HG03354 (cell line): ENCODE measurements around the gene SLC36A2.
"Not testable (repeated sequence)": the region's sequence is repeated elsewhere in the genome, so short reads cannot be mapped to it uniquely, and the experiment has no call there.

Experiments
- ATAC-seq: cut with Tn5 transposase; IDR thresholded peaks from one replicate; pipeline ENCODE4 v1.9.1; 2021; ENCODE audit warnings: mild to moderate bottlenecking; ENCODE audit not compliant: unreplicated experiment, poor library complexity, severe bottlenecking

SLC36A2 gene

DNA sequence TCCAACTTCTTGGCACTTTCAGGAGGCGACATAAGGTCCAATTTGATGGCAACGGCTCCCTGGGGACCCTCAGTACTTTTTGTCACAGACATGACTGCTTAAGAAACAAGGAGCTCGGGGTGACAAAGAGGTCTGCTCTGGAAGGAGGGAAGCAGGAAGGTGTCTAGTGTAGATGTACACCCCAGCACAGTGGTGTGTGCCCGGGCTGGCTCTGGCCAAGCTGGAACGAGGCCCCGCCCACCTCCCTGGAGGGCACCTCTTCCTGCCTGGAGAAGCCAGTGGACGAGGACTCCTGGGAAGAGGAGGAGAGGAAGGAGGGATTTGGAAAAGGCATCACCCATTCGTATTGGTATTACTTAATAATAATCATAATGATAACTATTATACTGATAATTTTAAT lies at the start of gene SLC36A2:
TSS of gene SLC36A2 (minus strand) at position 191 of the 400 bp plus-strand sequence. CDS start at position 92, 99 bp downstream.
- ATAC-seq = no peak

DNA sequence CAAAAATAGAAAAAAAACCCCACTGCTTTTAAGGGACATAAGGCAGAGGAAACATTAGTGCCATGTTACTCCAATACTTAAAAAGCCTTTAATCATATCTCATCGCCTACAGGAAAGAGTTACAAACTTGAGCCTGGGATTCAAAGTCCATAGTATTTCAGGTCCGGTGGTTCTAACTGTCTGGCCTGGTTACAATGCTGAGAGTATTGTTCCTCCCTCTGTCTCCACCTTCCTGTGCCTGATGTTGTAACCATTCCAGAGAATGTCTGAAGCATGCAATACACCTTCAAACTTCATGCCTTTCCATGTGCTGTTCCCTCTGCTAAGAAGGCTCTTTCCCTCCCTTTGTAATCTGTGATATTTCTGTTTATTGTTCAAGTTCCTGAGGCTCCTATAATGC lies 41.6 kb upstream of the SLC36A2 start:
- no peak for ATAC-seq

DNA sequence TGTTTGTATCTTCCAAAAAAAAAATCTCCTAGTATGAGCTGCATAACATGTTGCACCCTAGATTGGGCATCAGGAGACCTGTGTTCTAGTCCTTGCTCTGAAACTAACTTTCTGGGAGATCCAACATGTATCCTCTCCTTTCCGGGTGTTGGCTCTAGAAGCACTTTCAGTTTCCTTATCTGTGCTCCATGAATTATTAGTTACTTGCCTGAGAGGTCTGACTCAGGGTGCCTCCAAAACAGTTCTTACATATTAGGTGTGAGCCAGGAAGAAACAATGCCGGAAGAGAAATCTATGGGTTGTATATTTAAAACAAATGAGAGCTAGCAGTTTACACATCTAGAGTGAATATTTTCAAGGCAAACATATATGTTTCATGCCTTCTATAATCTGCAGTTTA lies 36.7 kb upstream of the SLC36A2 start:
- ATAC-seq = no peak

DNA sequence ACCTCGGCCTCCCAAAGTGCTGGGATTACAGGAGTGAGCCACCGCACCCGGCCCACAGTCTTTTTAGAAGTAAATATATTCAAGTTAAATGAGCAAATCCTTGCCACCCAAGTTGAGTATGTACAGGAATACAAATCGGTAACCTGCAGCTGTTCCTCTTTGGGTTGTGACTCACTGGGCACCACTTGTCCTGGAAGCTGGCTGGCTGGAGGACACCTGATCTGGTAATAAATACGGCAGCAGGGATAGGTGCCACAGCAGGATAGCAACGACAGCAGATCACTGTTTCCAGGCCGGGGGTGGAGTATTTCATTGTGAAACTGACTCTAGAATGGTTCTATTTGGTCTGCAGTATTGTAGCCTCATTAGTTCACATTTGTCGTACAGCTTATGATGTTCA lies 35.7 kb upstream of the SLC36A2 start:
- ATAC-seq = no peak

DNA sequence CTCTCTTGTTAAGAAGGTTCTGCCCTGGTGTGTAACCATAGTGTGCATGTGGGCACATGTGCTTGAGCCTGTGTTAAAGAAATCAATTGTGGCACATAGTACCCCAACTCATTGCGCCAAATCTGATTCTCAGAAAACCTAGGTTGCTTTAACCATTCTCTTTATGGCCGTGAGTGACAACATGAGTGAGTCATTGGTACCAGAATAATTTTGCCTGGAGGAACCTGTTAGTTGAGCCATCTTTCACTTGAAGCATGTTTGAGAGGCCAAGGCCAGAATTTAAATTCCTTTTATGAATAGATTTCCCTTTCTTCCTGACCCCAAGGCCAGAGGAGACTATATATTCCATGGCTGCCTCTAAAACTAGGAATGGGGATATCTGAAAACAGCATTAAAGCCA lies 35.2 kb upstream of the SLC36A2 start:
- ATAC-seq = no peak

DNA sequence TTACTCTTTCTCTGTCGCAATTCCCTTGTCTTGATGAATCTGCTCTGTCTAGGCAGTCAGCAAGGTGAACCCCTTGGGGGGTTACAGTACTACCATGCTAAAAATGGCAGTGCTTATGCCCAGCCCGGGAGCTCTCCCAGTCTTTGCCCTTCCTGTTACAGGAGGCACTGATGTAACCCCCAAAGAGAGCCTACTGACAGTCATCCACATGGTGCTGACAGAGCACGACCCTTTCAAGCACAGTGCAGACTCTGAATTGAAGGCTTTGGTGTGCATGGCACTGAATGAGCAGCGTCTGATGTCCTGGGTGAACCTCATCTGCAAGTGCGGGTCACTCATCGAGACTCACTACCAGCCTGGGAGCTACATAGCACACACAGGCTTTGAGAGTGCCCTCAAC lies 34.5 kb upstream of the SLC36A2 start:
- ATAC-seq = no peak

DNA sequence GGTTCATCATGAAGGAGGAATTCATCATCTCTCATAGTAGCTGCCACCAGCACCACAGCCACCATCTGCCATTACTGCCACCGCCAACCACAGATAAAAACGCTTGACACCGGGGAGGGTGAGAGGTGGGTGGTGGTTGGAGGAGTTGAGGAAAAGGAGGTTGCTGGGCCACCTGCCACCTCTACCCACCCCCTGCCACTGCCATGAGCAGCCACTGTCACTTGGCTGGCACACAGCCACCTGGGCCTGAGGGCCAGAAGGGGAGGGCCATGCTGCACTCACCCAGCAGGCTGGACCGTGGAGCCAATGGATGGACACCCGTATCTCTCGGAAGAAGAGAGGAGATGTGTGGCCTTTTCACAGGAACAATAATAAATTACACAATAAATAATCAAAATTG lies 31.3 kb upstream of the SLC36A2 start:
- ATAC-seq = no peak

DNA sequence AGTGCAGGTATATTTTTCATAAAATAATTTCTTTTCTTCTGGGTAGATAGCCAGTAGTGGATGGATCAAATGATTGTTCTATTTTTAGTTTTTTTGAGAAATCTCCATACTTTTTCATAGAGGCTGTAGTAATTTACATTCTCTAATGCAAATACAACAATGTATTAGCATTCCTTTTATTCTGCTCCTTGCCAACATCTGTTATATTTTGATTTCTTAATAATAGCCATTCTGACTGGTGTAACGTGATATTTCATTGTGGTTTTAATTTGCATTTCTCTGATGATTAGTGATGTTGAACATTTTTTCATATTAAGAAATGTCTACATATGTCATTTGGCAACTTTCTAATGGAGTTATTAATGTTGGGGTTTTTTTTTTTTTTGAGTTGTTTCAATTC lies 27.2 kb upstream of the SLC36A2 start:
- ATAC-seq = no peak

DNA sequence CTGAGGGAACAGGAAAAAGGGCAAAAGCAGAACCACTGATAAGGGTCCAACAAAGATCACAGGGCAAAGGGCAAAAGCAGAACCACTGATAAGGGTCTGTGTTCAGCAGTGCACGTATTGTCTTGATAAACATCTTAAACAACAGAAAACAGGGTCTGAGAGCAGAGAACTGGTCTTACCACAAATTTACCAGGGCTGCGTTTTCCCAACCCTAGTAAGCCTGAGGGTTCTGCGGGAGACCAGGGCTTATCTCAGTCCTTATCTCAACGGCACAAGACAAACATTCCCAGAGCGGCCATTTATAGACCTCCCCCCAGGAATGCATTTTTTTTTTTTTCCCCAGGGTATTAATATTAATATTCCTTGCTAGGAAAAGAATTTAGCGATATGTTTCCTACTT lies 19.7 kb upstream of the SLC36A2 start:
- ATAC-seq = not testable (repeated sequence)

DNA sequence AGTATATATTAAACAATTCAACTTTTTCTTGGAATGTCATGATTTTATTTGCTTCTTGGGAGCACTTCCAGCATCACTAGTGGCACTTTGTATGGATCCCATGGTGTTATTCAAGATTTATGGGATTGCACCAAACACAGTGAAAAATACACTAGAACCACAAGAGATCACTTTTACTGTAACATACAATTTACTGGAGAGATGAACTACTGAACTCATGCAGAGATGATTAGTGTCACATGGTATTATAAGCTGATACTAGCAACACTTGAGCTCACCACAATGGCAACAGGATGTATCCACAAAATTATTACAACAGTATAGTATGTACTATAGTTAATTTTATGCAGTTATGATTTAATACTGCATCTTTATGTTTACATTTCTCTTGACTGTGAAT lies 16.3 kb upstream of the SLC36A2 start:
- no peak for ATAC-seq

DNA sequence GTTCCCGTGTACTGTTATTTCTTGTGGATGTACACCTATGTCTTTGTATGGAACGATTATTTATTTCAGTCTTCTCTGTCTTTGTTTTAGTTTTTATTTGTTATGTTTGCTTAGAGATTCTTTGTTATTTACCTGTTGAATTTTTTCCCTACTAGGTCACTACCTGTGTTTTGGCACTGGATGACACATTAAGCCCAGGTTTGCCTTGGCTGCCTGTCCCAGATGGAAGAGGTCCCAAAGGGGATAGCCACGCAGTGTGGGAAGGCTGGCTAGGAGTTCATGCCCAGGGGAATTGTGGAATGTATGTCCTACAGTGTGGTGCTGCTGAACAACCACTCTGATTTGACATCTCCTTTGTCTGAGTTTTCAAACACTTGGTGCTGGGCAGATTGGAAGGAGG lies 15.6 kb upstream of the SLC36A2 start:
- ATAC-seq = no peak

DNA sequence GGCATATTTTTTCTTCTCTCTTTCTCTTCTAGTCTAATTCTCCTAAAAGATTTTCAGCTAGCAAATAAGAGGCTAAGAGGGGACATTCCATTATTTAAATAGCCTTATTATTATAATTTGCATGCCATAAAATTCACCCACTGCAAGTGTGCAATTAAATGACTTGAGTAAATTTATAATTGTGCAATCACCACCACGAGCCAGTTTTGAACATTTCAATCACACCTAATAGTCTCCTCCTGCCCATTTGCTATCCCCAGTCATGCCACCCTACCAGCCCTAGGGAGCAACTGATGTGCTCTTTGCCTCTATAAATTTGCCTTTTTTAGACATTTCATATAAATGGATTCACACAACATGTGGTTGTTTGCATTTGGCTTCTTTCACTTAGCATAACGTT lies 12.0 kb upstream of the SLC36A2 start:
- no peak for ATAC-seq

DNA sequence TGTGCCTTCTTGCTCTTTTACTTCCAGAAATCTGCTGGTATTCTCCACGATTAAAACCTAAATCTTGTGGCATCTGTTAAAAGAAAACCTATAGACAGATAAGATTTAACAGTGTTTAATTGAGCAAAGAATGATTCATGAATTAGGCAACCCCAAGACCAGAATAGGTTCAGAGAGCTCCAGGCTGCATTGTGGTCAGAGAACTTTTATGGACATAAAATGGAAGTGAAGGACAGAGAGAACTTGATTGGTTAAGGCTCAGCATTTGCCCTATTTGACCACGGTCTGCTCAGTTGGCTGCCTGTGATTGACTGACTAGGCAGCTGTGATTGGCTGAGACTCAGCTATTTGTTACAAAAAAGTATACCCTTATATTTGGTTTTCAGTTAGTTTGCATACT lies 10.4 kb upstream of the SLC36A2 start:
- ATAC-seq = no peak

DNA sequence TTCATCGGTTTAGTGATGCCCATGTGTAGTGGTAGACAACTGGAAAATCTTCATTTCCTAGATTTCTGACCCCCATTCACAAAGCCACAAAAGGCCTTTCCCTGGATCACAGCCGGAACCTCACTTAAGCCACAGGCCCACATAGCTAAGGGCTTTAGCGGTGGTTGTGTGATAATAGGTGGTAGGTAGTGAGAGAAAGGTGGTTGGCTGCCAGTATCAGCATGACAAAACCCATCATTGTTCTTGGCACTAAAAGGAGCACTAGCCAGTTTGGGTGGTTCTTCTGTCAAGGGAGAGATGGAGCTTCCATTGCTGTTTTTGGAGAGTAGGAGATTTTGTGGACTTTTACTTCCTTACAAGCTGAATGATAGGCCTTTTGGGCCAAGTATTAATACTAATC lies 9.7 kb upstream of the SLC36A2 start:
- no peak for ATAC-seq

DNA sequence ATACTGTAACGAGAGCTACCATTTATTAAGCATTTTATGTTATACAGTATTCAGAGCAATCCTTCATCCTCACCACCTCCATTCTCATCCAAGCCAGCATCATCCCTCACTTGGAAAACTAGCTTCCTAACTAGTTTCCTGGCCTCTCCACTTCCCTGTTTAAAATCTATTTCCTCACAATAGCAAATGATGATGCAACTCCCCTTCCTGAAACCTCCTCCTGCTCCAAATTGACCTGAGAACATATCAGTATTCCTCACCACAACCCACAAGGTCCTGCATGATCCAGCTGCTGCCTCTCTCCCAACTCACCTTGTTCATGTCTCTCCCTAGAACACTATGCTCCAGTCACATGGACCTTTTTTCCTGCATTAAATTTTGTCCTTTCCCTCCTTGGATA lies 4.3 kb upstream of the SLC36A2 start:
- ATAC-seq = no peak

DNA sequence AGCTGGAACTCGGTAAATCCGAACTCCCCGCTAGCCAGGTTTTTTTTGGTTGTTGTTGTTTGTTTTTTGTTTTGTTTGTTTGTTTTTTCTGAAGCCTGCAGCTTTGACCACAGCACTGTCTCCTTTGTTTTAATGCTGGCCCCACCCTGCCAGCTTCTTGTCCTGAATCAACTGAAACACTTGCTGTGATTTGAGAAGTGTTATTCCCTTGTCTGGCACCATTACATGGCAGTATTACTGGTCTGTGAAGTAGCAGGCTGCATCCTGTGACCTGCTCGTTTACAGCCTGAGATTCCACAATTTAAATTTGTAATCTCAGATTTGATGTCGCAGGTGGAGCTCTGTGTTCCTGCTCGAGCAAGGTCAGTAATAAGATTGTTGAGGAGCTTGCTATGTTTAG lies 1.4 kb upstream of the SLC36A2 start:
- no peak for ATAC-seq

DNA sequence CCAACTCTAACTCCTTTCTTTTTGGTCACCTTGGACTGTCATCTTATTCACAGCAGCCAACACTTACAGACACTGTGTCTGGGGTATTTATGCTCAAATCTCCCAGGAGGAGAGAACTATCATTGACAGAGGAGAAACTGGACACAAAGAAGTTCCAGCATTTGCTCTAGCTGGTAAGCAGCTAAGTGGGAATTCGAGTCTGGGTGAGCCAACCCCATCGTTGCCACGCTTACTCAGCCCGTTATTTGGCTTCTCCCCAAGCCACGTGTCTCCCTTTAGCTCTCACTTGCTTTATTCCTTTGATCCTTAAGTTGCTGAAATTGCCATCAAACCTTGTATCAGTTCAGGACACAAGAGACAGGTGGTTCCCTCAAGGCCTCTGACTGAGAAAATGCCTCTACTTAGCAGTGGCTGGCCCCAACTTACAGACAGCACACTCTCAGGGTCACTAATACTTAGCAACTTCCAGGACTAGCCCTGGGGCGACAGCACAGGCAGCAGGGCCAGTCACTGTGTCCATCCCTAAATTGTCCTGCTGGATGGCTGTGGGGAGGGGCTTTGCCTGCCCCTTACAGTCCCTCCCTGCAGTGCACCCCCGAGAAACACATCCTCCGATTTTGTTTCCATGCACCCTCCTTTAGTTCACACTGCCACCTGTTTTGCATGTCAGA lies 1.4 kb downstream of the SLC36A2 start:
- no peak for ATAC-seq

DNA sequence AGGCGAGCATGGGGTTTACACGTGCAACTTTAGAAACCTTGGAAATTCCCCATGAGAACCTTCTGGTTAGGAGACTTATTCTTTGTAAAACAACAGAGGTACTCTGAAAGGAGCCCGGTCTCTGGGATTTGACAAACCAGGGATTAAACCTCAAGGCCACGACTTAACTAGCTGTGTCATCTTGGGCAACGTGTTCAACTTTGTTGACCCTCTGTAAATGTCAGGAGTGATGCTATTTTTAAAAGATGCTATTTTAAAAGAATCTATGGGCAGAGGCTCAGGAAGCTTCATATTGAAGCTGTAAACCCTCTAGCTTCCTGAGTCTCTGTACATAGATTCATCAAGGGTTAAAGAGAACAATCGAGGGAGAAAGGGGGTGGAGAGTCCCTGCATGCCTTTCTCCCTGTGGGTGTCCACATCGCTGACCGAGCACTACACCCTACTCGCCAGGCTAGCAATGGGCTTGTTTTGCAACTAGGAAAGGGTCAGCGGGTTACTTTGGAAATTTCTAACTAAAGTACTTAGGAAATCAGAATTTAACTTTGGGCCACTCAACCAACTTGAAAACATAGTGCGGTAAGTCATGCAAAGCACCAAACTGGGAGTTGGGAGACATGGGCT lies 2.1 kb downstream of the SLC36A2 start:
- no peak for ATAC-seq

DNA sequence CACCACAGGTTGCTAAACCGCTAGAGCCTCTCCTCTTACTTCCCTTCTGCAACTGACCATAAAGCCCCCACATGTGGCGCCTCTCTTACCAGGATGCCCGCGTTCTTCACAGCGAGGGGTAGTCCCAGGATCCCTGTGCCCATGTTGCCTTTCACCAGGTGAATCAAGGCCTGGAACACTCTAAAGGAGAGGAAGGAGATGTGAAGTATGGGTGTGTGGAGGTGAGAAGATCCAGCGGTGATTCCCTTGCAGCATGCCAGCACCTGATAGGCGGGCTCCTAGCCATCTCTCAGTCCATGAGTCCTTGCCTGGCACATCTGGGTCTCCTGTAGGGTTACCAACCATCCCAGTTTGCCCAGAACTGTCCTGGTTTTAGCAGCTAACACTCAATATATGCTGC lies 3.3 kb downstream of the SLC36A2 start:
- ATAC-seq = no peak

DNA sequence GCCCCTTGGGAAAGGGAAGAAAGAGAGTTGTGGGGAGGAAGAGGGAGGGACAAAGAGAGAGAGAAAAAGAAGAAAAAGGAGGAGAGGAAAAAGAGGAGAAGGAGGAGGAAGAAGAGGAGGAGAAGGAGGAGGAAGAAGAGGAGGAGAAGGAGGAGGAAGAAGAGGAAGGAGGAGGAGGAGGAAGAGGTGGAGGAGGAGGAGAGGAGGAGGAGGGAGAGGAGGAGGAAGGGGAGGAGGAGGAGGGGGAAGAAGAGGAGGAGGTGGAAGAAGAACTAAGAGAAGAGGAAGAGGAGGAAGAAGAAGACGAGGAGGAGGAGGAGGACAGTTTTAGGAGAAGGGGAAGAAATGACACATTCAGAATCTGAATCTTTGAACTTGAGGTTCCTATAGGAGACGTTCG lies 7.4 kb downstream of the SLC36A2 start:
- ATAC-seq = no peak

DNA sequence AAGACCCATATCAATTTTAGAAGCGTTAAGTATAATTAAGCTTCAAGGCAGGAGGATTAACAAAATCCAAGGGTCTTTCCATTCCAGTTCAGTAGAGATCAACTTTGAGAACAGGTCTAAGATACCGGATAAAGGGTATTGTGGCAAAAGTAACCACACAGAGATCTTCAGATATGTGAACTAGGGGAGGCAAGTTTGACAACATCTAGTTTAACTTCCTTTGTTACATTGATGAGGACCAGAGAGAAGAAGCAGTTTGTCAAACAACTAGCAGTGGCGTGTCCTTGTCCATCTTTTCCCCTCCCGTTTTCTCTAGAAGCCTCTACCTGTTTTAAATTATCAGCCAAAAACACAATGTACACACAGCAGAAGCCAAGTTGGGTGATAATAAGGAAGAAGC lies 8.6 kb downstream of the SLC36A2 start:
- no peak for ATAC-seq

DNA sequence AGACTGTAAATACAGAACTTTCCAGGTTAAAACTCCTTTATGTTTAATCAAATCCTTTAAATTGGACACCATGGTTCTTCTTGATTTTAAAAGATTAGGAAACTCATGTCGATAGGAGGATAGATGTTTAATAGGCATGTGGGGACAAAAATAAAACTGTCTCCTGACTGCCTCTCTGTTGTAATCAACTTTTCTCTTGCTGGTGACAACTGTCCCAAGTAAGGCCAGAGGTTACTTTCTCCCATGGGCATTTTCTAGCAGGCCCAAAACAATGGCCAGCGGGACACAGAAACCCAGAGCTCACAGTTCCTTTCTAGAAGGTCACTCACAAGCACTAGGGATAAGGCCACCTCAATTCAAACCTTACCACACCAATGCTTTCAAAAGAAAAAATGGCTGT lies 14.5 kb downstream of the SLC36A2 start:
- no peak for ATAC-seq
